ENCODE measurements around the gene CNTRL. TPM values are rescaled to one million over a fixed set of nuclear protein-coding genes. Genes with fewer than 3 reads are reported as not detected.
A peak's percentile ranks its signal among the peaks of the same experiment; 100 is the strongest.

Gene CNTRL
- total RNA-seq, 4 donors from 2014 or later, result 23.4 to 32.7 (median 31.0) TPM

- Histone ChIP-seq H3K27me3 (no peaks in the 10 kb centered on the region), H3K27ac (no peak overlapping the region), H3K4me3 (no peak overlapping the region), H3K4me1 (no peaks in the 10 kb centered on the region), H3K9me3 (no peaks in the 10 kb centered on the region), H3K36me3 (peaks cover 0 to 86% (median 20%) of the 10 kb centered on the region in 3 donors)
- TF ChIP-seq POLR2A (IDR thresholded peaks at IDR 0.05) (no peak), EP300 (IDR thresholded peaks at IDR 0.05) (no peak), CTCF (IDR thresholded peaks at IDR 0.05) (no peak)
- WGBS, 2 donors, result 90 to 92% methylated on average over 2 of the region's 2 CpGs
- DNase-seq (ENCODE audit: low spot score in 2 of 2), result no peak
These were observed 93.3 kb downstream of the CNTRL start for GRCh38 chr9:121168052-121168451.

DNA sequence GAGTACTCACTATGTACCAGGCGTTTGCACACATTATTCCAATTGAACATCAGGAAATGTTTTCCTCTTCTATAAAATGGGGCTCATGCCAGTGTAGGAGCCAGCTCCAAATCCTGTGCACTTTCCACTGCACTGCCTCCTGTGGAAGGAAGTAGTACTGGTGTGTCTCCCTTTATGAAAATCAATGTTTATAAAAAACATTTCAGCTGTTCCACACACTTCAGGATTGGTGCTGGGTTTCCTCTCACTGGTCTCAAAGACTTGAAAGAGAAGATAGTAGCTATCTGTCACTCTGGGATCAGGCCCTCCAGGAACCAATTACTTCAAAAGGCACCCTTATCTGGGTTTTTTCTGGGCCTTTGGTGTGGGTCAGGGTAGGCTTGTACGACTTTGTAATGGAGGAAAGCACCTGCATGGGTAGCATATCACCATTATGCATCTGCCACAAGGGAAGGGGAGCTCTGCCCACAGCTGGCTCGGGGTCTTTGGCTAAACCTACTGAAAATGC is 94.4 kb downstream of the CNTRL start:
- H3K9me3 ChIP-seq, result no peaks in the 10 kb centered on the region
- no peaks in the 10 kb centered on the region for H3K4me1 ChIP-seq
- no peak overlapping the region for H3K27ac ChIP-seq
- WGBS, 2 donors, result 84 to 88% methylated on average over 2 to 3 of the region's 3 CpGs
- no peak for TF ChIP-seq POLR2A (IDR thresholded peaks at IDR 0.05)
- TF ChIP-seq EP300 (IDR thresholded peaks at IDR 0.05), result no peak
- peak in 4 of 5 experiments; percentile 9 to 21 (median 15) for TF ChIP-seq CTCF (IDR thresholded peaks at IDR 0.05)
- no peak overlapping the region for H3K4me3 ChIP-seq
- H3K36me3 ChIP-seq, result peaks cover 0 to 86% (median 29%) of the 10 kb centered on the region in 3 donors
- peak in 1 of 2 donors; percentile 16 for DNase-seq (ENCODE audit: low spot score in 2 of 2)
- H3K27me3 ChIP-seq, result no peaks in the 10 kb centered on the region

DNA sequence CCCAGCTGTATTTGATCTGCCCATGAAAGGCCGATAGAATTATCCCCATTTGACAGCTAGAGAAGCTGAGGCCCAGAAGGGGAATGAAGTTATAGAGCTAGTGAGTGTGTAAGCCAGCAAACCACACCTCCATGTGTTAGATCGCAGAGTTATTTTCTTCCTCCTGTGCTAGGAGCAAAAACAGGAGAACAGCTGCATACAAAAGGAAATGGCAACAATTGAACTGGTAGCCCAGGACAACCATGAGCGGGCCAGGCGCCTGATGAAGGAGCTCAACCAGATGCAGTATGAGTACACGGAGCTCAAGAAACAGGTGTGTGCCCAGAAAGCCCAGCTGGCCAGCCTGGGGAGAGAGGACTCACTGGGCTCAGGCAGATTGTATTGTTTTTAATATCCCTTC is 96.5 kb downstream of the CNTRL start:
- 88 to 89% methylated on average over 5 of the region's 5 CpGs for WGBS, 2 donors
- no peak for TF ChIP-seq POLR2A (IDR thresholded peaks at IDR 0.05)
- no peak for TF ChIP-seq EP300 (IDR thresholded peaks at IDR 0.05)
- TF ChIP-seq CTCF (IDR thresholded peaks at IDR 0.05), result no peak
- H3K27me3 ChIP-seq, result no peaks in the 10 kb centered on the region
- H3K36me3 ChIP-seq, result peaks cover 0 to 97% (median 35%) of the 10 kb centered on the region in 3 donors
- H3K27ac ChIP-seq, result no peak overlapping the region
- no peak overlapping the region for H3K4me3 ChIP-seq
- no peaks in the 10 kb centered on the region for H3K4me1 ChIP-seq
- H3K9me3 ChIP-seq, result no peaks in the 10 kb centered on the region
- no peak for DNase-seq (ENCODE audit: low spot score in 2 of 2)

DNA sequence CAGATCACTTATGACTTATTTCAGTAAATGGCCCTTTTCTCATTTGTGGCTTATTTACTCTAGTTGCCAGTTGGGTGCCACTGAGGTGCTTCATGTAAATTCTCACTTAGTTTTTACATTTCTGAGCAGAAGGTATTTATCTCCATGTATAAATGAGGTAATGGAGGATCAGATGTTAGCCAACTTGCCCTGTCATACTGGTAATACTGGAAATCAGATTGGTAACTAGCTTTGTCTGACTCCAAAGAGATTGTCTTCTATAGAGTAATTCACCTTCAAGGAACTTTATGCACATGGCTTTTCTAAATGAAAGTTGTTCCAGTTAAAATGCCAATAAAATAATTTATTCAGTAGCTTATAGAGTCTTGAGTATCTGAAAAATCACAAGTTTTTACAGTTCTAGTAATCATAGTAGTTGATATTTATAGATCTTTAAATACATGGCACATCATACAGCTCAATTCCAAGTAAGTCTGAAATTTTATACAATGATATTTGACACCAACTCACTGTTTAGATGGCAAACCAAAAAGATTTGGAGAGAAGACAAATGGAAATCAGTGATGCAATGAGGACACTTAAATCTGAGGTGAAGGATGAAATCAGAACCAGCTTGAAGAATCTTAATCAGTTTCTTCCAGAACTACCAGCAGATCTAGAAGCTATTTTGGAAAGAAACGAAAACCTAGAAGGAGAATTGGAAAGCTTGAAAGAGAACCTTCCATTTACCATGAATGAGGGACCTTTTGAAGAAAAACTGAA is 98.2 kb downstream of the CNTRL start:
- TF ChIP-seq POLR2A (IDR thresholded peaks at IDR 0.05), result no peak
- TF ChIP-seq EP300 (IDR thresholded peaks at IDR 0.05), result no peak
- no peak for TF ChIP-seq CTCF (IDR thresholded peaks at IDR 0.05)
- no peak overlapping the region for H3K27ac ChIP-seq
- H3K9me3 ChIP-seq, result no peaks in the 10 kb centered on the region
- DNase-seq (ENCODE audit: low spot score in 2 of 2), result no peak
- peaks cover 0 to 98% (median 35%) of the 10 kb centered on the region in 3 donors for H3K36me3 ChIP-seq
- WGBS, 2 donors, result 88 to 94% methylated on average over 1 of the region's 1 CpG
- no peaks in the 10 kb centered on the region for H3K27me3 ChIP-seq
- no peak overlapping the region for H3K4me3 ChIP-seq
- H3K4me1 ChIP-seq, result no peaks in the 10 kb centered on the region

DNA sequence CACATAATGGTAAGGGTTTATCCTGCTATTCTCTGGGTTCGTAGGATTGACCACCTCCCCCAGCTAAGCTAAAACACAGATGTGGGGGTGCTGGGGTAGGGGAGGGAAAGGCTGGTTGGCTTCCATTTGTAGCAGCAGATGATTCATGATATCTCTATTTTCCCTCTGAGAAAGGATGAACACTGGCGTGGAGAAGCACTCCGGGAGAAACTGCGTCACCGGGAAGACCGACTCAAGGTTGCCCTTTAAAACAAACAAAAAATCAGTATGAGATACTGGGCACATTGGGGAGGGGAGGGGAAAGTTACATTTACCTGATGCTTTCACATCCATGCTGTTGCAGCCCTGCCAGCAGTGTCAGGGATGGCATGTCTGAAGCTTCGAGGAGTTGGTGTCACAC is 98.7 kb downstream of the CNTRL start:
- no peaks in the 10 kb centered on the region for H3K4me1 ChIP-seq
- H3K27ac ChIP-seq, result no peak overlapping the region
- H3K27me3 ChIP-seq, result no peaks in the 10 kb centered on the region
- no peak overlapping the region for H3K4me3 ChIP-seq
- 90 to 93% methylated on average over 7 of the region's 7 CpGs for WGBS, 2 donors
- no peak for DNase-seq (ENCODE audit: low spot score in 2 of 2)
- H3K36me3 ChIP-seq, result peaks cover 0 to 96% (median 29%) of the 10 kb centered on the region in 3 donors
- TF ChIP-seq CTCF (IDR thresholded peaks at IDR 0.05), result no peak
- TF ChIP-seq POLR2A (IDR thresholded peaks at IDR 0.05), result no peak
- no peak for TF ChIP-seq EP300 (IDR thresholded peaks at IDR 0.05)
- no peaks in the 10 kb centered on the region for H3K9me3 ChIP-seq

Measured in tibial nerve (tissue), 4 donors.